Measurements from ENCODE around the gene SDK1.

The SDK1 gene

DNA sequence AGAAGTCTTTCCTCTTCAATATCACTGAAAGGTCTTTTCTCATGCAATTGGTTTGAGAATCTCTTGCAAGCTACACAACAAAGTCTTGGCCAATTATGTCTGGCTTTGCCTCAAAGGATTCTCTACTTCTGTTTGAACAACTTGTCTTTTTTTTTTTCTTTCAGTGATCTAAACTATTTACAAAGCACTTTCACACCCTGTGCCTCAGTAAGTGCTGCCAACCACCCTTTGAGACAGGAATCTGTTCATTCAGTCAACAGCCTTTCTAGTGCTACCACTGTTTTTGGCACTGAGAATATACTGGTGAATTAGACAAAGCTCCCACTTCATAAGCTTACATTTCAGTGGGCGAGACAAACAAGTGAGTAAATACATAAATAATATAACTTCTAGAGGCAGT is 26.9 kb upstream of the SDK1 start:
- no peak for DNase-seq
- Histone ChIP-seq H3K27me3 (no peaks in the 10 kb centered on the region), H3K4me1 (no peaks in the 10 kb centered on the region), H3K9me3 (no peaks in the 10 kb centered on the region), H3K4me3 (ENCODE audit: low read depth, low read length) (no peak overlapping the region), H3K36me3 (no peaks in the 10 kb centered on the region)
- TF ChIP-seq, protein P1, sequence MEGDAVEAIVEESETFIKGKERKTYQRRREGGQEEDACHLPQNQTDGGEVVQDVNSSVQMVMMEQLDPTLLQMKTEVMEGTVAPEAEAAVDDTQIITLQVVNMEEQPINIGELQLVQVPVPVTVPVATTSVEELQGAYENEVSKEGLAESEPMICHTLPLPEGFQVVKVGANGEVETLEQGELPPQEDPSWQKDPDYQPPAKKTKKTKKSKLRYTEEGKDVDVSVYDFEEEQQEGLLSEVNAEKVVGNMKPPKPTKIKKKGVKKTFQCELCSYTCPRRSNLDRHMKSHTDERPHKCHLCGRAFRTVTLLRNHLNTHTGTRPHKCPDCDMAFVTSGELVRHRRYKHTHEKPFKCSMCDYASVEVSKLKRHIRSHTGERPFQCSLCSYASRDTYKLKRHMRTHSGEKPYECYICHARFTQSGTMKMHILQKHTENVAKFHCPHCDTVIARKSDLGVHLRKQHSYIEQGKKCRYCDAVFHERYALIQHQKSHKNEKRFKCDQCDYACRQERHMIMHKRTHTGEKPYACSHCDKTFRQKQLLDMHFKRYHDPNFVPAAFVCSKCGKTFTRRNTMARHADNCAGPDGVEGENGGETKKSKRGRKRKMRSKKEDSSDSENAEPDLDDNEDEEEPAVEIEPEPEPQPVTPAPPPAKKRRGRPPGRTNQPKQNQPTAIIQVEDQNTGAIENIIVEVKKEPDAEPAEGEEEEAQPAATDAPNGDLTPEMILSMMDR (IDR thresholded peaks at IDR 0.05; ENCODE audit: low read depth, low read length): no peak

DNA sequence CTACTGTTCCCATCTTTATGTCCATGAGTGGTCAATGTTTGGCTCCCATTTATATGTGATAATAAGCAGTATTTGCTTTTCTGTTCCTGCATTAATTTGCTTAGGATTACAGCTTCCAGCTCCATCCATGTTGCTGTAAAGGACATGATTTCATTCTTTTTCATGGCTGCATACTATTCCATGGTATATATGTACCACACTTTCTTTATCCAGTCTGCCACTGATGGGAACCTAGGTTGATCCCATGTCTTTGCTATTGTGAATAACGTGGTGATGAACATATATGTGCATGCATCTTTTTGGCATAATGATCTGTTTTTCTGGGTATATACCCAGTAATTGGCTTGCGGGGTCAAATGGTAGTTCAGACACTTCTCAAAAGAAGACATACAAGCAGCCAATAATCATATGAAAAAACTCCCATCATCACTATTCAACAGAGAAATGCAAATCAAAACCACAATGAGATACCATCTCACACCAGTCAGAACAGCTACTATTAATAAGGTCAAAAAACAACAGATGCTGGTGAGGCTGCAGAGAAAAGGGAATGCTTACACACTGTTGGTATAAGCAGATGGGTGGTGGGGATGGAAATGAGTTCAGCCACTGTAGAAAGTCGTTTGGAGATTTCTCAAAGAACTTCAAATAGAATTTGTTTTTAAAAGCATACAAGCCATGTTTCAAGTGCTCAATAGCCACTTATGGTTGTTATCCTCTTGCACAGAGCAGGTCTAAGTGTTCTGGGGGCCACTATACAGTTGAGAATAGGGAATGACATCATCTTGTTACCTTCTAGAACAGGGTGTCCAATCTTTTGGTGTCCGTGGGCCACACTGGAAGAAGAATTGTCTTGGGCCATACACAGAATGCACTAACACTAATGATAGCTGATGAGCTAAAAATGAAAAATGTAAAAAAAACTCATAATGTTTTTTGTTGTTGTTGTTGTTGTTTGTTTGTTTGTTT is 23.2 kb upstream of the SDK1 start:
- no peak for DNase-seq
- no peaks in the 10 kb centered on the region for H3K36me3 ChIP-seq
- no peak overlapping the region for H3K4me3 ChIP-seq (ENCODE audit: low read depth, low read length)
- TF ChIP-seq, protein P1 (IDR thresholded peaks at IDR 0.05; ENCODE audit: low read depth, low read length): no peak
- H3K27me3 ChIP-seq: no peaks in the 10 kb centered on the region
- no peaks in the 10 kb centered on the region for H3K4me1 ChIP-seq
- H3K9me3 ChIP-seq: no peaks in the 10 kb centered on the region

DNA sequence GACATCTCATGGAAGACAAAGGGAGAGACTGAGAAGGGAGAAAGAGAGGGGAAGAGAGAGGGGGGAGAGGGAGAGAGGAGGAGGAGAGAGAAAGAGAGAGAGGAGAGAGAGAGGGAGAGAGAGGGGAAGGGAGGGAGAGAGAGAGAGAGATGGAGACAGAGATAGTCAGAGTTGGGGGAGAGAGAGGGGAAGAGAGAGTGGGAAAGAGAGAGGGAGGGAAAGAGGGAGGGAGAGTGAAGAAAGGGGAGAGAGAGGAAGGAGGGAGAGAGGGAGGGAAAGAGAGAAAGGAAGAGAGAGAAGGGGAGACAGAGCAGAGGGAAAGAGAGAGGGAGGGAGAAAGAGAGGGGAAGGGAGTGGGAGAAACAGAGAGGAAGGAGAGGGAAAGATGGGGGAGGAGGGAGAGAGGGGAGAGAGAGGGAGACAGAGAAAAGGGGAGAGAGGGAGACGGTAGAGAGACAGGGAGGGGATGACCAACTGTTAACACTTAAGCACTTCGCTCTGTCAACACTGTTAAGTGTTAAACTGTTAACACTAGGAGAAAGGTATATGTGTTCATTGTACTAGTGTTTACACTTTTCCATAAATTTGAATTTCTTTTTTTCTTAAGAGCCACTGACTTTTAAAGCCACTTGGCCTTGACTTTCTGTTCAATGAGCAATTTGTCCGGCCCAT is 21.8 kb upstream of the SDK1 start:
- no peak for DNase-seq
- Histone ChIP-seq H3K4me1 (no peaks in the 10 kb centered on the region), H3K27me3 (no peaks in the 10 kb centered on the region), H3K9me3 (no peaks in the 10 kb centered on the region), H3K4me3 (ENCODE audit: low read depth, low read length) (no peak overlapping the region), H3K36me3 (no peaks in the 10 kb centered on the region)
- TF ChIP-seq, protein P1 (IDR thresholded peaks at IDR 0.05; ENCODE audit: low read depth, low read length): no peak

DNA sequence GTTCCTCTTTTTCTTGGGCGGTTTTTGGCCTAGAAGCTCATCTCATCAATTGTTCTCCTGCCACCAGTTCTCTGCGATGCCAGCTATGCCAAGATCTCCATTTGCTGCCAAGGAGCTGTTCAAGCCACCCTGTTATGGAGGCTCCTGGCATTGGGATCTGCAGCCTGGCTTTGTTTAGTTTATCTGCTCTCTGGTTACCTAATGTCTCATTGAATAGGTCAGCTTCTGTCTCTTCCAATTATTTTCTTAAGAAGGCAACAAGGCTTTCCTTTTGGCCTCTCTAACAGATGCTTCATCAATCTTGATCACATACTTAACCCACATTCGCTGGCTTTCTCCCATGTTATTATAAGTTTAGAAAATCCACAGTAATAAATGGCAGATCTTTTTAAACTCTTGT is 20.6 kb upstream of the SDK1 start:
- H3K36me3 ChIP-seq: no peaks in the 10 kb centered on the region
- TF ChIP-seq, protein P1 (IDR thresholded peaks at IDR 0.05; ENCODE audit: low read depth, low read length): no peak
- H3K4me1 ChIP-seq: no peaks in the 10 kb centered on the region
- H3K27me3 ChIP-seq: no peaks in the 10 kb centered on the region
- H3K9me3 ChIP-seq: no peaks in the 10 kb centered on the region
- H3K4me3 ChIP-seq (ENCODE audit: low read depth, low read length): no peak overlapping the region
- DNase-seq: no peak

DNA sequence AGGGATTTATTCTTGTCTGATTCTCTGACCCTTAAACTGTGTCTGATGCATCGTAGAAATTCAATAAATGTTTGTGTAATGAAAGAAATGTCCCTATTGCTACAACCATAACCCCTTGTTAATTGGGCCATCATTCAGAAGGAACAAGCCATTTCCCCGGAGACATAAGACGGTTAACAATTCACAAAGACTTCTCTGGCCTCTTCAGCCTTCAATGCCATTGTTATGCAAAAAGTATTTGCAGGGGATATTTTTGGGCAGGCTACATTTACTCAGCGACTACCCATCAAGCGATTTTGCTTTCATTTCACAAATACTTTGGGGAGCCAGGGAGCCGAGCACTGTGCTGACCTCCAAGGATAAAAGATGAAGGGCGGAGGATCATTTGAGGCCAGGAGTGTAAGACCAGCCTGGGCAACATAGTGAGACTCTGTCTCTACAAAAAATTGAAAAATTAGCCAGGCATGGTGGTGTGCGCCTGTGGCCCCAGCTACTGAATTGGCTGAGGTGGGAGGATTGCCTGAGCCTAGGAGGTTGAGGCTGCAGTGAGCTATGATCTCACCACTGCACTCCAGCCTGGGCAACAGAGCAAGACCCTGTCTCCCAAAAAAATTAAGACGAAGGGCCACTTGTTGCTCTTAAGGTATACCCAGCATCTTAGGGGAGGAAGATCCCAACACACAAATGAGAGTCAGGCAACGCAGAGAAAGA is 20.0 kb upstream of the SDK1 start:
- TF ChIP-seq, protein P1 (IDR thresholded peaks at IDR 0.05; ENCODE audit: low read depth, low read length): no peak

More for the DNA sequence above, 20.0 kb upstream of the SDK1 start:
- no peak for DNase-seq
- Histone ChIP-seq H3K4me1 (no peaks in the 10 kb centered on the region), H3K9me3 (no peaks in the 10 kb centered on the region), H3K4me3 (ENCODE audit: low read depth, low read length) (no peak overlapping the region), H3K36me3 (no peaks in the 10 kb centered on the region), H3K27me3 (no peaks in the 10 kb centered on the region)
